ENCODE data around the gene TBC1D14.

- TF ChIP-seq CTCF (conservative IDR thresholded peaks at IDR 0.05; ENCODE audit: low read length): no peak
- TF ChIP-seq EZH2phosphoT487 (IDR thresholded peaks at IDR 0.05; ENCODE audit: borderline replicate concordance): no peak
Measured at GRCh38 chr4:6943012-6943884, 33.6 kb downstream of the TBC1D14 start.

Data from Loucy (cell line).